GM12875 (cell line): Measurements from ENCODE around the gene SHC4.
A peak's percentile ranks its signal among the peaks of the same experiment; 100 is the strongest.
"Not testable (repeated sequence)": the region's sequence is repeated elsewhere in the genome, so short reads cannot be mapped to it uniquely, and the experiment has no call there.

Experiments
- H3K4me3 ChIP-seq: one replicate; pipeline ENCODE4 v1.5.1; 2011; ENCODE audit warnings: low read depth, low read length, control low read depth
- CTCF ChIP-seq: IDR thresholded peaks from 2 replicates; pipeline ENCODE4 v1.5.1; 2011; ENCODE audit warnings: low read depth, mild to moderate bottlenecking, control low read depth, inconsistent platforms, low read length, moderate library complexity, borderline replicate concordance; ENCODE audit not compliant: insufficient read depth

Gene SHC4

GRCh38 chr15:48981941-48982340 is 18.2 kb upstream of the SHC4 start:
- H3K4me3 ChIP-seq = no peak overlapping the region
- no peak for TF ChIP-seq CTCF

- no peak for TF ChIP-seq CTCF
- H3K4me3 ChIP-seq = no peak overlapping the region
These were observed 14.9 kb upstream of the SHC4 start for GRCh38 chr15:48978638-48979037.

GRCh38 chr15:48976444-48977088 is 12.8 kb upstream of the SHC4 start:
- no peak overlapping the region for H3K4me3 ChIP-seq
- TF ChIP-seq CTCF = no peak

- peak; percentile 94 for TF ChIP-seq CTCF
- H3K4me3 ChIP-seq = peak overlapping the region; percentile 51
These were observed 12.0 kb upstream of the SHC4 start for GRCh38 chr15:48975472-48976419.

GRCh38 chr15:48974882-48975281 is 11.2 kb upstream of the SHC4 start:
- no peak for TF ChIP-seq CTCF
- no peak overlapping the region for H3K4me3 ChIP-seq

- no peak for TF ChIP-seq CTCF
- H3K4me3 ChIP-seq = no peak overlapping the region
These were observed 9.2 kb upstream of the SHC4 start for GRCh38 chr15:48972750-48973503.

GRCh38 chr15:48970926-48971325 is 7.2 kb upstream of the SHC4 start:
- not testable (repeated sequence) for H3K4me3 ChIP-seq
